Fibroblast of lung (primary cell): ENCODE measurements around the gene CEP290. TPM values are rescaled to one million over a fixed set of nuclear protein-coding genes. Genes with fewer than 3 reads are reported as not detected.

ENCODE experiments used
- DNase-seq, 2 donors: peaks; one replicate each; pipeline versions ENCODE4 v3.0.0 to v3.0.0-alpha.2; 2010; ENCODE audit warnings: low read depth in 2 of 2
- H2AFZ ChIP-seq: 2 replicates; pipeline ENCODE4 v1.5.1; 2012; ENCODE audit warnings: low read length, control low read depth, inconsistent platforms
- H3K27ac ChIP-seq: 2 replicates; pipeline ENCODE4 v1.5.1; 2011; ENCODE audit warnings: low read length, control low read depth; ENCODE audit not compliant: insufficient read depth
- H3K27me3 ChIP-seq: 2 replicates; pipeline ENCODE4 v1.5.1; 2011; ENCODE audit warnings: mild to moderate bottlenecking, low read length; ENCODE audit not compliant: control insufficient read depth, insufficient read depth
- H3K36me3 ChIP-seq: 2 replicates; pipeline ENCODE4 v1.5.1; 2011; ENCODE audit warnings: low read length; ENCODE audit not compliant: control insufficient read depth, insufficient read depth
- H3K4me1 ChIP-seq: 2 replicates; pipeline ENCODE4 v1.5.1; 2011; ENCODE audit warnings: low read length; ENCODE audit not compliant: control insufficient read depth, insufficient read depth; ENCODE audit errors: extremely low read depth
- H3K4me2 ChIP-seq: 2 replicates; pipeline ENCODE4 v1.5.1; 2011; ENCODE audit warnings: low read length, control low read depth; ENCODE audit not compliant: insufficient read depth; ENCODE audit errors: extremely low read depth
- H3K4me3 ChIP-seq, 4 experiments: fragments of 200-600 bp in 1 of 4; sonication (generic) in 1 of 4; replicated peaks in 1 of 4; 2 replicates each; pipeline ENCODE4 v1.5.1; 2011 to 2016; ENCODE audit warnings: low read length in 4 of 4, low read depth in 3 of 4, mild to moderate bottlenecking in 3 of 4, control low read depth in 2 of 4, inconsistent platforms in 1 of 4, mixed read lengths in 1 of 4; ENCODE audit not compliant: insufficient read depth in 1 of 4; ENCODE audit errors: control extremely low read depth in 1 of 4
- H3K79me2 ChIP-seq: 2 replicates; pipeline ENCODE4 v1.5.1; 2012; ENCODE audit warnings: mild to moderate bottlenecking, low read length, inconsistent platforms; ENCODE audit not compliant: control insufficient read depth, insufficient read depth
- H3K9ac ChIP-seq: 2 replicates; pipeline ENCODE4 v1.5.1; 2011; ENCODE audit warnings: mild to moderate bottlenecking, low read length, control low read depth; ENCODE audit not compliant: insufficient read depth
- H3K9me3 ChIP-seq: 2 replicates; pipeline ENCODE4 v1.5.1; 2012; ENCODE audit warnings: low read depth, low read length; ENCODE audit not compliant: control insufficient read depth, insufficient read depth
- H4K20me1 ChIP-seq: 2 replicates; pipeline ENCODE4 v1.5.1; 2011; ENCODE audit warnings: low read length; ENCODE audit not compliant: control insufficient read depth, insufficient read depth; ENCODE audit errors: extremely low read depth
- EZH2 ChIP-seq: IDR thresholded peaks from 2 replicates; pipeline ENCODE4 v1.5.1; 2012; ENCODE audit warnings: low read length, control low read depth, mild to moderate bottlenecking; ENCODE audit errors: missing control alignments
- polyA plus RNA-seq, 2 donors: library from polyadenylated mRNA; depleted of rRNA in 1 of 2; stranded (reverse) in 1 of 2; unstranded in 1 of 2; fragments of >200 nt; gene quantifications; 2 replicates each; pipeline ENCODE4 v1.2.1, GENCODE V29; 2011 to 2012; ENCODE audit warnings: missing spikeins in 1 of 2
- total RNA-seq: library from RNA; depleted of rRNA; stranded (reverse); fragments of >200 nt; gene quantifications from 2 replicates; pipeline ENCODE4 v1.2.1, GENCODE V29; 2014
- TF ChIP-seq, protein P1 (sequence below), 2 donors: IDR thresholded peaks in 1 of 2; conservative IDR thresholded peaks in 1 of 2; 1 replicate in 1 of 2; 2 replicates in 1 of 2; pipeline ENCODE4 v1.5.1; 2011 to 2012; ENCODE audit warnings: low read length in 2 of 2, control low read depth in 1 of 2, inconsistent platforms in 1 of 2, low read depth in 1 of 2, mild to moderate bottlenecking in 1 of 2

Gene CEP290
- total and polyA plus RNA-seq, 2 donors (not counting 1 experiment from before 2014, with no cell fraction given): 8.0 to 12.6 TPM

DNA sequence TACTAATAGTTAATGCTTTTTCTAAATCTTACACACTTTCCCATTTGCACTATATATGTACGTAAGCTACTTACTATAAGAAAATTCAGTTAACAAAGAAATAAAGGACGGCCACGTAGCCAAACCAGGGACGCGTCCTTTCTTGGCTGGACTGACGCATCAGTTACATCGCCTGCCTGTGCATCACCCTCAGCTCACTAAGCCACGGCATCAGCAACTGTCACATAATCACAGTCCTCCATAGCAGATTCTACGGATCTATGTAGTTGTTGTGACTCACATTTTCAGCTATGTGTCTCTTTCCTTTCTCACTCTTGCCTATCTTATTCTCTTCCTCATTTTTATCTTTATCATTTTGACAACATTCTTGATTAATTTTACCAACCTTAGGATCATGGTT, 74.6 kb downstream of the CEP290 start:
- H3K4me1 ChIP-seq: no peaks in the 10 kb centered on the region
- no peak for TF ChIP-seq EZH2
- TF ChIP-seq, protein P1, sequence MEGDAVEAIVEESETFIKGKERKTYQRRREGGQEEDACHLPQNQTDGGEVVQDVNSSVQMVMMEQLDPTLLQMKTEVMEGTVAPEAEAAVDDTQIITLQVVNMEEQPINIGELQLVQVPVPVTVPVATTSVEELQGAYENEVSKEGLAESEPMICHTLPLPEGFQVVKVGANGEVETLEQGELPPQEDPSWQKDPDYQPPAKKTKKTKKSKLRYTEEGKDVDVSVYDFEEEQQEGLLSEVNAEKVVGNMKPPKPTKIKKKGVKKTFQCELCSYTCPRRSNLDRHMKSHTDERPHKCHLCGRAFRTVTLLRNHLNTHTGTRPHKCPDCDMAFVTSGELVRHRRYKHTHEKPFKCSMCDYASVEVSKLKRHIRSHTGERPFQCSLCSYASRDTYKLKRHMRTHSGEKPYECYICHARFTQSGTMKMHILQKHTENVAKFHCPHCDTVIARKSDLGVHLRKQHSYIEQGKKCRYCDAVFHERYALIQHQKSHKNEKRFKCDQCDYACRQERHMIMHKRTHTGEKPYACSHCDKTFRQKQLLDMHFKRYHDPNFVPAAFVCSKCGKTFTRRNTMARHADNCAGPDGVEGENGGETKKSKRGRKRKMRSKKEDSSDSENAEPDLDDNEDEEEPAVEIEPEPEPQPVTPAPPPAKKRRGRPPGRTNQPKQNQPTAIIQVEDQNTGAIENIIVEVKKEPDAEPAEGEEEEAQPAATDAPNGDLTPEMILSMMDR (conservative IDR thresholded peaks at IDR 0.05 in 1 of 2, IDR thresholded peaks at IDR 0.05 in 1 of 2; ENCODE audit: low read depth in 1 of 2, low read length in 2 of 2): no peak

GRCh38 chr12:88063375-88063774, 78.5 kb downstream of the CEP290 start:
- H3K9ac ChIP-seq: no peak overlapping the region
- no peaks in the 10 kb centered on the region for H4K20me1 ChIP-seq
- DNase-seq: peak; percentile 26 to 31
- no peak overlapping the region for H3K4me3 ChIP-seq
- H3K36me3 ChIP-seq: no peaks in the 10 kb centered on the region
- TF ChIP-seq EZH2: no peak
- TF ChIP-seq, protein P1 (conservative IDR thresholded peaks at IDR 0.05 in 1 of 2, IDR thresholded peaks at IDR 0.05 in 1 of 2; ENCODE audit: low read depth in 1 of 2, low read length in 2 of 2): no peak
- no peaks in the 10 kb centered on the region for H3K4me1 ChIP-seq
- no peaks in the 10 kb centered on the region for H3K9me3 ChIP-seq
- H3K27me3 ChIP-seq: no peaks in the 10 kb centered on the region
- no peak overlapping the region for H2AFZ ChIP-seq
- H3K27ac ChIP-seq: no peak overlapping the region
- no peak overlapping the region for H3K4me2 ChIP-seq
- no peaks in the 10 kb centered on the region for H3K79me2 ChIP-seq

More for the DNA sequence above, 74.6 kb downstream of the CEP290 start:
- Histone ChIP-seq H3K27ac (no peak overlapping the region), H3K4me3 (no peak overlapping the region), H4K20me1 (no peaks in the 10 kb centered on the region), H3K27me3 (no peaks in the 10 kb centered on the region), H3K4me2 (no peak overlapping the region), H3K9ac (no peak overlapping the region), H3K36me3 (no peaks in the 10 kb centered on the region), H2AFZ (no peak overlapping the region), H3K79me2 (no peaks in the 10 kb centered on the region), H3K9me3 (no peaks in the 10 kb centered on the region)
- peak in 1 of 2 donors; percentile 33 for DNase-seq

DNA sequence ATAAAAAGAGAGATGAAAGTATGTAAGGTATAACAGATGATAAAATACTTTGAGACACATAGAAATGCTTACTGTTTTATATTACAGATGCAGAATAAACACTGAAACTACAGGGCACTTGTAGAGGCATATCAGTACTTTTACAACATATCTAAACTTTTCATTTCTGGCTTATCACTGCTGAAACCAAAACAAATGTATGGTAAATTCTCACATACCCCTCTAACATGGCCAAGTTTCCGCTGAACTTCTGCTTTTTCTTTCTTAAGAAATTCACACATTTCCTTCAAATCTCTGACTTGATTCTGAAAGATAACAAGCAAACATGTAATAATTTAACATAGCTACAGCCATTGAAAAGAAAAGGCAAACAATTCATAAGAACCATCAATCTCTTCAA, 79.4 kb downstream of the CEP290 start:
- Histone ChIP-seq H4K20me1 (no peaks in the 10 kb centered on the region), H3K79me2 (no peaks in the 10 kb centered on the region), H3K27me3 (no peaks in the 10 kb centered on the region), H3K4me1 (no peaks in the 10 kb centered on the region), H3K9me3 (no peaks in the 10 kb centered on the region), H3K36me3 (no peaks in the 10 kb centered on the region), H3K27ac (no peak overlapping the region), H3K4me2 (no peak overlapping the region), H3K9ac (no peak overlapping the region), H2AFZ (no peak overlapping the region), H3K4me3 (no peak overlapping the region)
- no peak for TF ChIP-seq EZH2
- TF ChIP-seq, protein P1 (conservative IDR thresholded peaks at IDR 0.05 in 1 of 2, IDR thresholded peaks at IDR 0.05 in 1 of 2; ENCODE audit: low read depth in 1 of 2, low read length in 2 of 2): no peak
- DNase-seq: no peak
